Epithelial cell of proximal tubule (primary cell): ENCODE measurements around the gene PDZRN4. TPM values are rescaled to one million over a fixed set of nuclear protein-coding genes. Genes with fewer than 3 reads are reported as not detected.
A peak's percentile ranks its signal among the peaks of the same experiment; 100 is the strongest.
"Not testable (repeated sequence)": the region's sequence is repeated elsewhere in the genome, so short reads cannot be mapped to it uniquely, and the experiment has no call there.

Source experiments
- DNase-seq: peaks from one replicate; pipeline ENCODE4 v3.0.0-alpha.2; 2011; ENCODE audit warnings: low read depth
- H3K4me3 ChIP-seq: 2 replicates; pipeline ENCODE4 v1.5.1; 2011; ENCODE audit warnings: low read depth, mild to moderate bottlenecking, low read length
- CTCF ChIP-seq: conservative IDR thresholded peaks from 2 replicates; pipeline ENCODE4 v1.5.1; 2012; ENCODE audit warnings: low read depth, mild to moderate bottlenecking, low read length
- total RNA-seq: library from RNA; depleted of rRNA; stranded (reverse); fragments of >200 nt; gene quantifications from 2 replicates; pipeline ENCODE4 v1.2.3, GENCODE V29; 2015

The PDZRN4 gene
- total RNA-seq, 1 donor from 2014 or later = not detected

- TF ChIP-seq CTCF = no peak
- DNase-seq = peak; percentile 96
- no peak overlapping the region for H3K4me3 ChIP-seq
These were observed 416.7 kb downstream of the PDZRN4 start for GRCh38 chr12:41604830-41605229.

- no peak for TF ChIP-seq CTCF
- no peak overlapping the region for H3K4me3 ChIP-seq
- peak; percentile 45 for DNase-seq
These were observed 417.6 kb downstream of the PDZRN4 start for GRCh38 chr12:41605545-41606305.

- TF ChIP-seq CTCF = no peak
- DNase-seq = peak; percentile 51
- H3K4me3 ChIP-seq = peak overlapping the region; percentile 19
These were observed 418.6 kb downstream of the PDZRN4 start for GRCh38 chr12:41606468-41607445.

GRCh38 chr12:41612892-41613557 lies 424.9 kb downstream of the PDZRN4 start:
- no peak for DNase-seq
- no peak overlapping the region for H3K4me3 ChIP-seq
- no peak for TF ChIP-seq CTCF

- not testable (repeated sequence) for H3K4me3 ChIP-seq, DNase-seq
These were observed 427.1 kb downstream of the PDZRN4 start for GRCh38 chr12:41615174-41615573.

GRCh38 chr12:41619705-41620104 lies 431.6 kb downstream of the PDZRN4 start:
- no peak overlapping the region for H3K4me3 ChIP-seq
- no peak for DNase-seq
- no peak for TF ChIP-seq CTCF

- no peak overlapping the region for H3K4me3 ChIP-seq
- peak; percentile 52 for DNase-seq
- no peak for TF ChIP-seq CTCF
These were observed 433.2 kb downstream of the PDZRN4 start for GRCh38 chr12:41621291-41621690.
